Measurements from ENCODE around the gene PGM1. TPM values are rescaled to one million over a fixed set of nuclear protein-coding genes. Genes with fewer than 3 reads are reported as not detected.

Gene PGM1
- total and polyA plus RNA-seq, 9 of the 15 experiments (the other 6 are each of a cell fraction or from before 2014, with no cell fraction given): 0.03 to 0.31 (median 0.09) TPM; not detected in 5

DNA sequence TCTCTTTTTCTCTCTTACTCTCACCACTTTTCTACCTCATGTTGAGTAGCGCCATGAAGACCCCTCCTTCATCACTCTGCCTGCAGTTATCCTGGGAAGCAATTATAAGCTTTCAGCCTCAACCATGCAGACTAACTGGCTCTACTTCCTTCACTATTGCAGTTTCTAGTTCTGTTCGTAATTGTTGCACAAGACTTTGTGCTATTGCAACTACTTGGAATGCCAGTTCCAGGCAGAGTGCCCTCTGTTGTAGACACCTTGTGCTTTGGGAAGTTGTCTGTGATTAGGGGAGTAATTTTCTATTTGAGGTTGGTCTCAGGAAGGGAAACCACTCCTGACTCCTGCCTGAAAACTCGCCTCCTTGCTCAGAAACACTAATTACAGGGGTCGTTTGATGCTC, 19.4 kb downstream of the PGM1 start:
- POLR2A ChIA-PET: no interaction called here
- Histone ChIP-seq H3K27ac (ENCODE audit: extremely low read depth, low read depth, low read length) (no peak overlapping the region), H3K4me3 (no peak overlapping the region), H3K36me3 (ENCODE audit: control insufficient read depth, insufficient read depth, low read length) (no peaks in the 10 kb centered on the region), H4K20me1 (replicated peaks; ENCODE audit: control insufficient read depth, insufficient read depth, low read length) (no peaks in the 10 kb centered on the region; the same call in 1 of the 2 replicates), H2AFZ (ENCODE audit: low read depth, low read length) (no peak overlapping the region), H3K27me3 (ENCODE audit: control insufficient read depth in 2 of 2, insufficient read depth in 2 of 2, low read length in 2 of 2) (peaks cover 2 to 12% of the 10 kb centered on the region in 2 experiments; a peak in 3 of 5 replicates), H3K79me2 (ENCODE audit: control insufficient read depth, insufficient read depth, low read length) (no peaks in the 10 kb centered on the region), H3K4me2 (ENCODE audit: insufficient read depth, low read length) (no peak overlapping the region), H3K9me3 (replicated peaks; ENCODE audit: control insufficient read depth, insufficient read depth, low read depth, low read length) (no peaks in the 10 kb centered on the region), H3K4me1 (replicated peaks in 1 of 2; ENCODE audit: control insufficient read depth in 2 of 2, insufficient read depth in 2 of 2, low read length in 2 of 2) (no peaks in the 10 kb centered on the region), H3K9ac (ENCODE audit: insufficient read depth in 1 of 2, low read depth in 2 of 2, low read length in 2 of 2) (no peak overlapping the region), H3K9me1 (ENCODE audit: control insufficient read depth, insufficient read depth, low read length) (no peaks in the 10 kb centered on the region)
- no peak for DNase-seq (ENCODE audit: extremely low read depth in 1 of 4, low spot score in 3 of 4)
- BruUV-seq (replicated peaks): no TSS peak
- intact Hi-C loops (cut with micrococcal nuclease): no loop called here
- CTCF ChIA-PET (ENCODE audit: low intra/inter-chr PET ratio): no interaction called here
- 0% methylated on average over 4 of the region's 4 CpGs for WGBS (ENCODE audit: insufficient coverage, low coverage, missing lambda C conversion rate)
- FAIRE-seq: no peak
- no peak for ATAC-seq
- TF ChIP-seq GATAD2B (IDR thresholded peaks at IDR 0.05; ENCODE audit: borderline replicate concordance): no peak
- TF ChIP-seq FOSL1 (tag; conservative IDR thresholded peaks at IDR 0.05): no peak
- TF ChIP-seq, protein P1, sequence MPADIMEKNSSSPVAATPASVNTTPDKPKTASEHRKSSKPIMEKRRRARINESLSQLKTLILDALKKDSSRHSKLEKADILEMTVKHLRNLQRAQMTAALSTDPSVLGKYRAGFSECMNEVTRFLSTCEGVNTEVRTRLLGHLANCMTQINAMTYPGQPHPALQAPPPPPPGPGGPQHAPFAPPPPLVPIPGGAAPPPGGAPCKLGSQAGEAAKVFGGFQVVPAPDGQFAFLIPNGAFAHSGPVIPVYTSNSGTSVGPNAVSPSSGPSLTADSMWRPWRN (IDR thresholded peaks at IDR 0.05; ENCODE audit: low read depth): no peak
- TF ChIP-seq PHTF2 (CRISPR knock-in tag; IDR thresholded peaks at IDR 0.05): no peak
- no peak for TF ChIP-seq TBL1XR1 (IDR thresholded peaks at IDR 0.05; ENCODE audit: low read length in 2 of 2)
- no peak for TF ChIP-seq ZNF224 (CRISPR knock-in tag; IDR thresholded peaks at IDR 0.05)
- TF ChIP-seq CBX8 (IDR thresholded peaks at IDR 0.05; ENCODE audit: borderline replicate concordance, extremely low read depth, low read depth, low read length, poor library complexity, severe bottlenecking): no peak
- TF ChIP-seq LCOR (CRISPR knock-in tag; IDR thresholded peaks at IDR 0.05): no peak
- TF ChIP-seq, protein P2, sequence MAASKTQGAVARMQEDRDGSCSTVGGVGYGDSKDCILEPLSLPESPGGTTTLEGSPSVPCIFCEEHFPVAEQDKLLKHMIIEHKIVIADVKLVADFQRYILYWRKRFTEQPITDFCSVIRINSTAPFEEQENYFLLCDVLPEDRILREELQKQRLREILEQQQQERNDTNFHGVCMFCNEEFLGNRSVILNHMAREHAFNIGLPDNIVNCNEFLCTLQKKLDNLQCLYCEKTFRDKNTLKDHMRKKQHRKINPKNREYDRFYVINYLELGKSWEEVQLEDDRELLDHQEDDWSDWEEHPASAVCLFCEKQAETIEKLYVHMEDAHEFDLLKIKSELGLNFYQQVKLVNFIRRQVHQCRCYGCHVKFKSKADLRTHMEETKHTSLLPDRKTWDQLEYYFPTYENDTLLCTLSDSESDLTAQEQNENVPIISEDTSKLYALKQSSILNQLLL (CRISPR knock-in tag; IDR thresholded peaks at IDR 0.05; ENCODE audit: borderline replicate concordance): no peak
- no peak for TF ChIP-seq CCNT2 (IDR thresholded peaks at IDR 0.05; ENCODE audit: borderline replicate concordance, extremely low read depth, insufficient read length, low read depth, low read length)
- TF ChIP-seq, protein P3, sequence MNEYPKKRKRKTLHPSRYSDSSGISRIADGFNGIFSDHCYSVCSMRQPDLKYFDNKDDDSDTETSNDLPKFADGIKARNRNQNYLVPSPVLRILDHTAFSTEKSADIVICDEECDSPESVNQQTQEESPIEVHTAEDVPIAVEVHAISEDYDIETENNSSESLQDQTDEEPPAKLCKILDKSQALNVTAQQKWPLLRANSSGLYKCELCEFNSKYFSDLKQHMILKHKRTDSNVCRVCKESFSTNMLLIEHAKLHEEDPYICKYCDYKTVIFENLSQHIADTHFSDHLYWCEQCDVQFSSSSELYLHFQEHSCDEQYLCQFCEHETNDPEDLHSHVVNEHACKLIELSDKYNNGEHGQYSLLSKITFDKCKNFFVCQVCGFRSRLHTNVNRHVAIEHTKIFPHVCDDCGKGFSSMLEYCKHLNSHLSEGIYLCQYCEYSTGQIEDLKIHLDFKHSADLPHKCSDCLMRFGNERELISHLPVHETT (CRISPR knock-in tag; conservative IDR thresholded peaks at IDR 0.05 in 1 of 2, IDR thresholded peaks at IDR 0.05 in 1 of 2): no peak
- in situ Hi-C loops (cut with MboI): no loop called here

All from K562 (cell line).